ENCODE measurements around the gene RERE.
"Not testable (repeated sequence)": the region's sequence is repeated elsewhere in the genome, so short reads cannot be mapped to it uniquely, and the experiment has no call there.

Gene RERE

GRCh38 chr1:8402109-8402710 lies 415.2 kb downstream of the RERE start:
- no peak for DNase-seq (ENCODE audit: low read depth)

GRCh38 chr1:8398677-8399076 lies 418.8 kb downstream of the RERE start:
- no peak for DNase-seq (ENCODE audit: low read depth)

- no peak for DNase-seq (ENCODE audit: low read depth)
Observed at GRCh38 chr1:8398086-8398485, 419.4 kb downstream of the RERE start.

DNA sequence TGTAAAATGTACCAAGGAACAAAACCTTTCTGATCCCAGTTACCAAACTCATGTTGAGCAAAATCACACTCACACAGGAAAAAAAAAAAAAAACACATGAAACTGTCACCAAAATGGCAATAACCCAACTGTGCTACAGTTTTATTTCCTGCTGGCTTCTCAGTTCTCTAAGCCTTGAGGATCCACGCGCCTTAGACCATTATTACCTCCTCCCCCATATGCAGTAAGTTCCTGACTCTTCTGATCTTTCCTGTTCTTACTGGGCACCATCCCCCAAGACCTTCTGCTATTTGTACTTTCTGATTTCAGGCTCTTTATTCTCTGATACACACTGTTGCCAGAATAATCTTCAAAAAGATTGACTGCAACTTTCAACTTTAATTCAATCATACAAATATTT lies 419.9 kb downstream of the RERE start:
- DNase-seq (ENCODE audit: low read depth) = no peak

- DNase-seq (ENCODE audit: low read depth) = peak; percentile 19
Observed at GRCh38 chr1:8396786-8397406, 420.5 kb downstream of the RERE start.

DNA sequence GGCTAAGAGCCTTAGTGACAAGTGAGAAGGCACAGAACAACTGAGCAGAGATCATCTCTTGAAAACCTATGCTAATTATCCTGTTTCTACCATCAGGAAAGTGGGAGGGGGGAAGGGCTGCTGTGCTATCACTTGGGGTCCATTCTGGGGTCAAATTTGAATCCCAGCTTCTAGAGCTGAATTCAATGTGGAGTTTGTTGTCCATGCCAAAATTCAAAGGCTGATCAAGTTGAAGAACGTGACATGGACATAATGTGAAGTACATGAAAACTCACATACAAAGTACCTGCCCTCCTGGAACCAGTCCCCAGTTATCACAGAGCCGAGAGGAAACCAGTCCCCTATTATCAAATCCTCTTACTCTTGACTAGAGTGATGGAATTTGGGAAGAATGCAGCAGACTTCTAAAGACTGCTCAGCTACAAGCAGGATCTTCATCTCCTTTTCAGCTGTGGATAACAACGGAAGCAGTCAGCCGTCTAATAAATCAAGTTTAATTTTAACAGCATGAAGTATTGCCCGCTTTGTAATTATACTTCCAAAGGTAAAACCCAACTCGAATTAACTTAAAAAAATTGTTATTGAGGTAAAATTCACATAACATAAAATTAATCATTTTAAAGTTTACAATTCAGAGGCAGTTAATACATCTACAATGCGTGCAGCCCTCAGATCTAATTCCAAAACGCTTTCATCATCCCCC lies 421.2 kb downstream of the RERE start:
- DNase-seq (ENCODE audit: low read depth) = no peak

DNA sequence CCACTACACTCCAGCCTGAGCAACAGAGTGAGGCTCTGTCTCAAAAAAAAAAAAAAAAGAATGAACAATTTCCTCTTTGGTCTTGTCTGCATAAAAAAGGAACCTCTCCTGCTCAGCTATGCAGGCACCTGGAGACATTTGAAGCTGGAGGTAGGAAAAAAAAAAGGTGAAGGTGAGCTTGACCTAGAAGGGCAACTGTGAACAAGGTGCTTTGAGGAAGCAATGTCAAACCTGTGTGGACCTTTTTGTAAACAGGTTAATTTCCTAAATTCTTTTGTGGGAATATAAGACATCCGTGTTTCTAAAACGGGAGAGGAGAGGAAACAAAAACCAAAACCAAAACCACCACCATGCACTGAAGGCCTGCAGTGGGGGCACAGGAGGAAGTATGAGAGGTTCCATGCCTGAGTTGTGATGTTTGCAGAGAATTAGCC lies 422.0 kb downstream of the RERE start:
- no peak for DNase-seq (ENCODE audit: low read depth)

DNA sequence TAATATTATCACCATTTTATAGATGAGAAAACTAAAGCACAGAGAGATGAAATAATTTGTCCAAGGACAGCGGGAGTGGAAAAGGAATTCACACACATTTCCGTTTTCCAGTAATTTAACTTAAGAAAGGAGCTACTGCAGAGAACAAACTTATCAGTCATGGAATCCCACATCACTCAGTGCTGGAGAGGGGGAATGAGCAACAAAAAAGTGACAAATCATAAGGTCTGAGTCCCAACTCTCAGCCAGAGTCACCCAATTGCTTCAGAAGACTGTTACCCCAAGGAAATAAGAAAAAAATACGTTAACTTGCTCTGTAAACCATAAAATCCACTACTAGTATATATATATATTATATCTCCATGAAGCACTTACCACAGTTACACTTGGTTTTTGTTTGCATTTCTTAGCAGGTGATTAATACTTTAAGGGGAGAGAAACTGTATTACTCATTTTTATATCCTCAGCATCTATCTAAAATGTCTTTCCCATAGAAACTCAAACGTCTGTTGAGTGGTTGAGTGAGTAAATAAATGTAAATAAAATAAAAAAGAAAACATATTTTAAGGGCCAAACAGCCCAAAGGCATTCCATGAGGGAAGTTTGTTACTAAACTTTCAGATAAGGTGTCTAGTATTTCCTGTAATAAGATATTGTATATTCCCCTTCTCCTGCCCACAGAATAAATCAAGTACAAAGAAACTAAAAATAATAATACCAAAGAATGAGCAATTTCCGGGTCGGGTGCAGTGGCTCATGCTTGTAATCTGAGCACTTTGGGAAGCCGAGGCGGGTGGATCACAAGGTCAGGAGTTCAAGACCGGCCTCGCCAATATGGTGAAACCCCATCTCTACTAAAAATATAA lies 422.8 kb downstream of the RERE start:
- peak; percentile 27 for DNase-seq (ENCODE audit: low read depth)

DNA sequence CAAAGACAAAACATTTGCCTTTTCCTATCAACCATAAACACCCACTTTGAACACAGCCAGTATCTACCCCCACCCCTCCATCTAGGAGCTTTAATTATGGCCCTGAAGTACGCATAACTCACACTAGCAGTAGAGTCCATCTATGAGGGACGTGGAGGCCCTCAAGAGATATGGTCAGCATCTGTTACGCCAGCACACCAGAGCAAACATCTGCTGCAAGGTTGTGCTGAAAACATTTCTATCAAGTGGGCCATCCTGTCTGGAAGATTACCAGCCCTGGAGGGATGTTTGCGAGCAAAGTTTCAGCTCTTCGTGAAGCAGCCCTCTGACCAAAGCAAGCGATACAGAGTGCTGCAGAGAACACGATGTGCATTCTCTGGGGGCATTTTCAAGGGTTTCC lies 424.9 kb downstream of the RERE start:
- no peak for DNase-seq (ENCODE audit: low read depth)

GRCh38 chr1:8390707-8391106 lies 426.7 kb downstream of the RERE start:
- no peak for DNase-seq (ENCODE audit: low read depth)

DNA sequence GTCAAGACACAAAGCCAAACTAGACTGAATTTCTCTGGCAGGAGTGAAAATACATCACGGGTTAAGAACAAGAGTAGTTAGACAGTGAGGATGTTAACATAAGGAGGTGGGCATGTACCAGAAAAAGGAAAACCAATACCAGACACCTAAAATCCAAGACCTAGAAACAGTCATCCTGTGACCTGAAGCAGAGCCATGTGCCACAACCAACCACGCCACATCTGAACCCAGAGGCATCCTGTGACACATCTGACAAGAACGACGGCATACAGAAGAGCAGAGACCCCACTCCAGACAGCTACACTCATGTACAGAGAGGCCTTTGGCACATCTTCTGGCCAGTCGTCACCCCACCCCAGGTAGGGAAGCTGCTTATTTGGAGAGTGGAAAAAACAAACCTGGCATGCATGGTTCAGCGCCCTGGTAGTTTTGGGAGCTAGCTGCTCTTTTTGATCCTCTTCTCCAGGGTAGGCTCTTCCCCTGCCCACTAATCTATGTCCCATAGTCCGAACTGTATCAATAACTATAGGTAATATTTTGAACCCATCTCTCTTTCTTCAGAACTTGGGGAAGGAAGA lies 427.4 kb downstream of the RERE start:
- peak; percentile 10 for DNase-seq (ENCODE audit: low read depth)

GRCh38 chr1:8388732-8389562 lies 428.5 kb downstream of the RERE start:
- no peak for DNase-seq (ENCODE audit: low read depth)

GRCh38 chr1:8386247-8386646 lies 431.2 kb downstream of the RERE start:
- no peak for DNase-seq (ENCODE audit: low read depth)

DNA sequence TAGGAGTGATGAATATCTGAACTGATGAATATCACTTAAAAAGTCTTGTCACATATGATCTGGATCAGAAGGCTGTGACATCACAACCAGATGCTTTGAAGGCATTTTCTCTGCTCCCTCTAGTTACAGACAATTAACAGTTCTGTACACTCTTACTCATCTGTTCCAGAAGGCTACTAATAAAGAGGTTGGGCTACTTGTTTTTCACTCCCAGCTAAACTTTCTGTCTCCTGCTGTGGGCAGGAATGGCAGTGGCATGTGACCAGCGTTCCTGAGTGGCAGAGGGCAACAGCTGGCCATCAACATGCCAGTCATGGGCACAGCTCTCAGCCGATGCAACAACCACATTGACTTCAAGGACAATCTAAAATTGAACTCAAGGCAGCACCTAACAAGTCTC lies 432.9 kb downstream of the RERE start:
- no peak for DNase-seq (ENCODE audit: low read depth)

DNA sequence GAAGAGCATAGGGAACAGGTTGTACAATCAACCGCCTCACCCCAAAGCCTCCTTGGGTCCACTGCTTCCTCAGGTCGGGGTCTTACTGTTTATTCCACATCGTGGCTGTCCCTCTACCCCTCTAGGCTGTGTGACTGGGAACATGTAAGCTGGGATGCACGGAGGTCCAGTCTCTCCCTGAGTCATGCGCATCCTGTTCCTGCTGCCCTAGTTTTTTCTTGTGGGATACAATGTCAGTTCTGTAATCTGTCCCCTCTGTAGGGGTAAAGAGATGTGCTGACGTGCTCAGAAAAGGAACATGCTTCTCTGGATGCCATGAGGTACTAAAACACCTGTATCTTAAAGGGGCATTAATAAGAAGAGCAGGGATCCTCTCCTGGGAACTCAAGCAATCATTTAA lies 433.4 kb downstream of the RERE start:
- no peak for DNase-seq (ENCODE audit: low read depth)

- no peak for DNase-seq (ENCODE audit: low read depth)
Observed at GRCh38 chr1:8382608-8383505, 434.6 kb downstream of the RERE start.

DNA sequence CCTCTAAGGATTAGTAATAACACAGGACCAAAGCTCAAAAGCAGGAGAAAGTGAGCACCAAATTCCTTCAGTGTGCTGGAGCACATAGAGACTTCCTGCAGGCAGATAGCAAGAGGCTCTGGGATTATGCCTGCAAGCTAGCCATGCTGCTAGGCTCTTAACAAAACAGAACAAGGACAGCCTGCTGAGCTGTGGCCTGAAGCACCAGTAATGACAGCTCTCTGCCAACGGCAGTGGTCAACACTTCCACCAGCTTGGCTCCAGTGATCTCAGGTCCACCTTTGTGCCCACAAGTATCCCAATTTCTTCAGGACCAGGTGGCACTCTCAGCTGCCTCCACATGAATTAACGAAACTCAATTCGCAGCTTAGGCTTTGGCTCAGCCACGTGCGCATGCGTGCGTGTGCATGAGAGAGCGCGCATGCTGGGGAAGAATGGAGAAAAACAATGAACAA lies 435.4 kb downstream of the RERE start:
- DNase-seq (ENCODE audit: low read depth) = no peak

DNA sequence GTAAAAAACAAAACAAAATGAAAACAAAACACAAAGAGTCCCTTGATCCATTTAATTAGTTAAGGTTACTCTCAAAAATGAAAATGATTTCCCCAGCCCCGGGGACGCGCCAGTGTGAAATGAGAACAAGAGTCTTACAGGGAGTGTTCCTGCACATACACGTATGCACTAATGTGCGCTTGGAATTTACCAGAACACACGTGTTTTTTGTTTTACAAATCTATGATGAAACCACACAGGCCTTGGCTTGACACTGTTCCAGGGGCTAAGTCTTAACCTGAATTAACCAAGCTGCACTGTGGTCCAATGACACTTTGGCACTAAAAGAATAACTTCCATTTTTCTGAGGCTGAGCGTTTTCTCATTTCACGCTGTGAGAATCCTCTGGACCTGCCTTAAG lies 435.8 kb downstream of the RERE start:
- DNase-seq (ENCODE audit: low read depth) = no peak

DNA sequence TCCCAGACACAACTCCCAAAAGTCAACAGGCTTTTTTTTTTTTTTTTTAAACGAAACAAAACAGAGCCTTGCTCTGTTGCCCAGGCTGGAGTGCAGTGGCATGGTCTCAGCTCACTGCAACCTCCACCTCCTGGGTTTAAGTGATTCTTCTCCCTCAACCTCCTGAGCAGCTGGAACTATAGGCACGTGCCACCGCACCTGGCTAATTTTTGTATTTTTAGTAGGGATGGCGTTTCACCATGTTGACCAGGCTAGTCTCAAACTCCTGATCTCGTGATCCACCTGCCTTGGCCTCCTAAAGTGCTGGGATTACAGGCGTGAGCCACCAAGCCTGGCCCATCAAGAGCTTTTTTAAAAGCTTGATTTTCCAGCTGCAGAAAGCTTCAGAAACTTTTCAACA lies 437.1 kb downstream of the RERE start:
- DNase-seq (ENCODE audit: low read depth) = not testable (repeated sequence)

DNA sequence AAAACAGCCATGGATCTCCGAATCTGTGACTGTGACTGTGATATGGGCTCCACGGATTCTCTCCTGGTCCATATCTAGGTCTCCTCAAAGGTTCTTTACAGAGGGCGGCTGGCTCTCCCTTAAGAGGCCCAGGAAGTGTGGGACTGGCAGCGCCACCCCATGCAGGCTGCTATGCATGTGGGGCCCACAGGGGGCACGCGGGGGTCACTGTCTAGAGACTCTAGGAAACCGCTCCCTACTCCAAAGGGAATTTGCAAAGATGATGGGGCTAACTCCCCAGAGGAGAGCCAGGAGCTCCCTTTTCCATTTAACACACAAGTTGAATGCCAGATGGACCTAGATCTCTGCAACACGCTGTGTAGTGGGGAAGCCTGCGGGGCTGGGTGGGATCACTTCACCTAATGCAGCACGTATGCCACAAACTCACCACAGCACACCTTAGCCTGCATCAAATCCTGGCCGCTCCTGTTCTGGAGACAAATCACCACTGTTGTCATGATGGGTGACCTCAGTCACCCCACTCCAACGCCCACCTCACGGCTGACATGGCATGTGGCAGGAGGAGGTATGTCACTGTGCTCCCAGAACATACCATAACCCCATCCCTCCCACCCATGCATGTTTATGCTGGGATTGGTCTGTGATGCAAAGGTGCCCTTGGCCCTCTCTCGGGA lies 437.8 kb downstream of the RERE start:
- no peak for DNase-seq (ENCODE audit: low read depth)

Measured in activated T-cell treated with anti-CD3 and anti-CD28 coated beads for 48 hours (primary cell).